Measurements from ENCODE around the gene TENM3. TPM values are rescaled to one million over a fixed set of nuclear protein-coding genes. Genes with fewer than 3 reads are reported as not detected.

Gene TENM3
- total RNA-seq, 4 donors from 2014 or later, result 0.64 to 5.5 (median 2.1) TPM

GRCh38 chr4:182822554-182822953, 579.4 kb downstream of the TENM3 start:
- no peak for TF ChIP-seq POLR2A (IDR thresholded peaks at IDR 0.05)
- TF ChIP-seq CTCF (IDR thresholded peaks at IDR 0.05), result no peak
- DNase-seq, result no peak
- no peaks in the 10 kb centered on the region for H3K9me3 ChIP-seq
- H3K4me3 ChIP-seq, result no peak overlapping the region
- H3K36me3 ChIP-seq, result no peaks in the 10 kb centered on the region
- H3K4me1 ChIP-seq, result peaks cover 0 to 22% (median 0%) of the 10 kb centered on the region in 3 donors
- H3K27ac ChIP-seq, result no peak overlapping the region
- intact Hi-C loops (cut with DNase I), result no loop called here
- 89 to 91% methylated on average over 8 to 11 of the region's 11 CpGs for WGBS, 2 donors
- H3K27me3 ChIP-seq, result peaks cover 0 to 4% (median 0%) of the 10 kb centered on the region in 4 donors

GRCh38 chr4:182823576-182823975, 580.4 kb downstream of the TENM3 start:
- TF ChIP-seq CTCF (IDR thresholded peaks at IDR 0.05) (no peak), POLR2A (IDR thresholded peaks at IDR 0.05) (no peak)
- no peak overlapping the region for H3K27ac ChIP-seq
- no peaks in the 10 kb centered on the region for H3K9me3 ChIP-seq
- H3K36me3 ChIP-seq, result no peaks in the 10 kb centered on the region
- peaks cover 0 to 4% (median 0%) of the 10 kb centered on the region in 4 donors for H3K27me3 ChIP-seq
- peaks cover 0 to 21% (median 0%) of the 10 kb centered on the region in 3 donors for H3K4me1 ChIP-seq
- 33 to 47% methylated on average over 1 of the region's 1 CpG for WGBS, 2 donors
- no peak overlapping the region for H3K4me3 ChIP-seq
- no peak for DNase-seq
- intact Hi-C loops (cut with DNase I), result no loop called here

GRCh38 chr4:182825003-182825402, 581.8 kb downstream of the TENM3 start:
- no peak for DNase-seq
- TF ChIP-seq POLR2A (IDR thresholded peaks at IDR 0.05) (no peak), CTCF (IDR thresholded peaks at IDR 0.05) (no peak)
- intact Hi-C loops (cut with DNase I), result no loop called here
- no peak overlapping the region for H3K27ac ChIP-seq
- H3K4me1 ChIP-seq, result peaks cover 0 to 11% (median 0%) of the 10 kb centered on the region in 3 donors
- 93 to 100% methylated on average over 1 to 6 of the region's 8 CpGs for WGBS, 2 donors
- H3K27me3 ChIP-seq, result peaks cover 0 to 4% (median 0%) of the 10 kb centered on the region in 4 donors
- H3K9me3 ChIP-seq, result no peaks in the 10 kb centered on the region
- H3K4me3 ChIP-seq, result no peak overlapping the region
- no peaks in the 10 kb centered on the region for H3K36me3 ChIP-seq

GRCh38 chr4:182825786-182826185, 582.6 kb downstream of the TENM3 start:
- TF ChIP-seq CTCF (IDR thresholded peaks at IDR 0.05), result no peak
- no peaks in the 10 kb centered on the region for H3K9me3 ChIP-seq
- 40 to 63% methylated on average over 5 to 7 of the region's 12 CpGs for WGBS, 2 donors
- H3K36me3 ChIP-seq, result no peaks in the 10 kb centered on the region
- H3K4me1 ChIP-seq, result peaks cover 0 to 11% (median 0%) of the 10 kb centered on the region in 3 donors
- H3K27ac ChIP-seq, result no peak overlapping the region
- no peak for DNase-seq
- intact Hi-C loops (cut with DNase I), result no loop called here
- no peak overlapping the region for H3K4me3 ChIP-seq
- H3K27me3 ChIP-seq, result peaks cover 0 to 4% (median 0%) of the 10 kb centered on the region in 4 donors

GRCh38 chr4:182826391-182826790, 583.2 kb downstream of the TENM3 start:
- no peak for DNase-seq
- Histone ChIP-seq H3K27me3 (peaks cover 0 to 4% (median 0%) of the 10 kb centered on the region in 4 donors), H3K4me1 (peaks cover 0 to 11% (median 0%) of the 10 kb centered on the region in 3 donors), H3K4me3 (no peak overlapping the region), H3K9me3 (no peaks in the 10 kb centered on the region), H3K36me3 (no peaks in the 10 kb centered on the region), H3K27ac (no peak overlapping the region)
- intact Hi-C loops (cut with DNase I), result no loop called here
- 57 to 86% methylated on average over 7 to 13 of the region's 13 CpGs for WGBS, 2 donors
- TF ChIP-seq CTCF (IDR thresholded peaks at IDR 0.05), result no peak
- TF ChIP-seq POLR2A (IDR thresholded peaks at IDR 0.05), result no peak

Data from esophagus squamous epithelium (tissue), 5 donors.